ENCODE results near the gene PHLDB2.

GRCh38 chr3:111967651-111968274 lies 108.7 kb downstream of the PHLDB2 start:
- TF ChIP-seq MAX (IDR thresholded peaks at IDR 0.05; ENCODE audit: low read depth, low read length) (no peak), CTCF (IDR thresholded peaks at IDR 0.05; ENCODE audit: low read depth, low read length) (peak; percentile 75), POLR2A (IDR thresholded peaks at IDR 0.05; ENCODE audit: extremely low read depth, insufficient read length) (no peak)

Data from NB4 (cell line).